ENCODE results near the gene ATG2B.

DNA sequence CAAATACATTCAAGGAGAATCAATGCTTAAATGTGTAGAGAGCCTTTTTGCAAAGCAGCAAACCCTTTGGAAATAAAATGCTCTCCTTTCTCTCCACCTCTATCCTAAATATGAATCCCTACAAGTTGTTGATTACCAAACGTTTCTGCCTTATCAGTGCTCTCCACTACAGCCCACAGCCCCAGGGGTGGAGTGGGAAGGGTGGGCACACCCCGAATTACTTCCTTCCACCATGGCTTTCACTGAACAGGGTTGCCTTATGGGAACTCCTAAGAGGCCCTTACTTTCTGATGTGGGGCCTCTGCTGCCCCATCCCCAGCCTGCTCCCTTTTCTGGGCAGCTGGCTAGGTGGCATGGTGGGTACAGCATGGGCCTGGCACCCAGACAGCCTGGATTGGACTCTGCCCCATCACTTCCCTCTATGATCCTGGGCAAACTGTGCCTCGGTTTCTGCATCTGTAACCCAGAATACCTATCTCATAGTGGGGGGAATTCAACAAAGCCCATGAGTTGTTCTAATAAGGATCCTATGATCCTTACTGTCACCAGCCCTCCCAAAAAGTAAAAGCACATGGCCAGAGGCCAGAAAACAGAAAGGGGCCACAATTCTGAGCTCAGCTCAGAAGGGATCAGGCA lies 44.9 kb upstream of the ATG2B start:
- TF ChIP-seq, protein P1, sequence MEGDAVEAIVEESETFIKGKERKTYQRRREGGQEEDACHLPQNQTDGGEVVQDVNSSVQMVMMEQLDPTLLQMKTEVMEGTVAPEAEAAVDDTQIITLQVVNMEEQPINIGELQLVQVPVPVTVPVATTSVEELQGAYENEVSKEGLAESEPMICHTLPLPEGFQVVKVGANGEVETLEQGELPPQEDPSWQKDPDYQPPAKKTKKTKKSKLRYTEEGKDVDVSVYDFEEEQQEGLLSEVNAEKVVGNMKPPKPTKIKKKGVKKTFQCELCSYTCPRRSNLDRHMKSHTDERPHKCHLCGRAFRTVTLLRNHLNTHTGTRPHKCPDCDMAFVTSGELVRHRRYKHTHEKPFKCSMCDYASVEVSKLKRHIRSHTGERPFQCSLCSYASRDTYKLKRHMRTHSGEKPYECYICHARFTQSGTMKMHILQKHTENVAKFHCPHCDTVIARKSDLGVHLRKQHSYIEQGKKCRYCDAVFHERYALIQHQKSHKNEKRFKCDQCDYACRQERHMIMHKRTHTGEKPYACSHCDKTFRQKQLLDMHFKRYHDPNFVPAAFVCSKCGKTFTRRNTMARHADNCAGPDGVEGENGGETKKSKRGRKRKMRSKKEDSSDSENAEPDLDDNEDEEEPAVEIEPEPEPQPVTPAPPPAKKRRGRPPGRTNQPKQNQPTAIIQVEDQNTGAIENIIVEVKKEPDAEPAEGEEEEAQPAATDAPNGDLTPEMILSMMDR (IDR thresholded peaks at IDR 0.05; ENCODE audit: low read length) = no peak
- TF ChIP-seq EZH2 (IDR thresholded peaks at IDR 0.05; ENCODE audit: borderline replicate concordance, low read length) = no peak

Measured in OCI-LY1 (cell line).